Transverse colon (tissue), 4 donors: ENCODE measurements around the gene ESPL1.

Experiments used
- CTCF ChIP-seq, 5 experiments: fragments of 200-600 bp in 3 of 5; fragments of 450-650 bp in 2 of 5; sonication (generic) in 3 of 5; IDR thresholded peaks; 1 replicate in 2 of 5; 2 replicates in 3 of 5; pipeline ENCODE4 v1.5.1; 2016 to 2017; ENCODE audit warnings: antibody characterized with exemption in 5 of 5, inconsistent platforms in 3 of 5, mild to moderate bottlenecking in 2 of 5, moderate library complexity in 1 of 5
- POLR2A ChIP-seq: fragments of 450-650 bp; IDR thresholded peaks from one replicate; pipeline ENCODE4 v1.6.1; 2016; ENCODE audit warnings: antibody characterized with exemption, mild to moderate bottlenecking, moderate library complexity
- POLR2AphosphoS5 ChIP-seq, 3 donors: sonication (generic); formaldehyde crosslinking; IDR thresholded peaks; one replicate each; pipeline ENCODE4 v1.6.1; 2016; ENCODE audit warnings: antibody characterized with exemption in 3 of 3

- TF ChIP-seq CTCF (IDR thresholded peaks at IDR 0.05) (no peak), POLR2A (no peak), POLR2AphosphoS5 (IDR thresholded peaks at IDR 0.05) (peak in 1 of 3 donors; percentile 6)
Measured at GRCh38 chr12:53219292-53219955, 48.7 kb upstream of the ESPL1 start.
